Activated CD4-positive, CD25-positive, alpha-beta regulatory T cell treated with anti-CD3 and anti-CD28 coated beads, Interleukin-2, amount 50 U/mL, for 16 hours (primary cell): ENCODE results near the gene MGMT.

Experiments used
- DNase-seq: peaks from one replicate; pipeline ENCODE4 v3.0.0-alpha.2; 2020; ENCODE audit warnings: low read depth, low spot score

The MGMT gene

GRCh38 chr10:129622291-129622690, 155.2 kb downstream of the MGMT start:
- no peak for DNase-seq

- DNase-seq, result no peak
These were observed 155.7 kb downstream of the MGMT start for GRCh38 chr10:129622736-129623135.

GRCh38 chr10:129624526-129624925, 157.5 kb downstream of the MGMT start:
- no peak for DNase-seq

GRCh38 chr10:129626309-129626708, 159.3 kb downstream of the MGMT start:
- no peak for DNase-seq

- no peak for DNase-seq
These were observed 159.9 kb downstream of the MGMT start for GRCh38 chr10:129626796-129627435.

- DNase-seq, result no peak
These were observed 160.4 kb downstream of the MGMT start for GRCh38 chr10:129627442-129627841.

GRCh38 chr10:129628823-129629222, 161.8 kb downstream of the MGMT start:
- DNase-seq, result no peak

- no peak for DNase-seq
These were observed 162.9 kb downstream of the MGMT start for GRCh38 chr10:129629911-129630310.

GRCh38 chr10:129631006-129631405, 164.0 kb downstream of the MGMT start:
- DNase-seq, result no peak

GRCh38 chr10:129631870-129632623, 165.0 kb downstream of the MGMT start:
- DNase-seq, result no peak

GRCh38 chr10:129637010-129637409, 170.0 kb downstream of the MGMT start:
- no peak for DNase-seq

- DNase-seq, result no peak
These were observed 170.8 kb downstream of the MGMT start for GRCh38 chr10:129637846-129638245.

GRCh38 chr10:129641351-129641750, 174.3 kb downstream of the MGMT start:
- DNase-seq, result no peak

- no peak for DNase-seq
These were observed 174.9 kb downstream of the MGMT start for GRCh38 chr10:129641982-129642381.

- DNase-seq, result no peak
These were observed 175.4 kb downstream of the MGMT start for GRCh38 chr10:129642427-129642826.

GRCh38 chr10:129643266-129643665, 176.2 kb downstream of the MGMT start:
- DNase-seq, result no peak

GRCh38 chr10:129645487-129645886, 178.4 kb downstream of the MGMT start:
- DNase-seq, result no peak

GRCh38 chr10:129646973-129647372, 179.9 kb downstream of the MGMT start:
- DNase-seq, result no peak

GRCh38 chr10:129647590-129647989, 180.5 kb downstream of the MGMT start:
- DNase-seq, result no peak

- no peak for DNase-seq
These were observed 181.8 kb downstream of the MGMT start for GRCh38 chr10:129648856-129649255.

- no peak for DNase-seq
These were observed 185.0 kb downstream of the MGMT start for GRCh38 chr10:129652021-129652420.

GRCh38 chr10:129652521-129653201, 185.6 kb downstream of the MGMT start:
- no peak for DNase-seq

GRCh38 chr10:129653428-129653827, 186.4 kb downstream of the MGMT start:
- no peak for DNase-seq
